ENCODE data around the gene ADAMTS17. TPM values are rescaled to one million over a fixed set of nuclear protein-coding genes. Genes with fewer than 3 reads are reported as not detected.
A peak's percentile ranks its signal among the peaks of the same experiment; 100 is the strongest.
"Not testable (repeated sequence)": the region's sequence is repeated elsewhere in the genome, so short reads cannot be mapped to it uniquely, and the experiment has no call there.

The ADAMTS17 gene
- total RNA-seq, 1 experiment from 2014 or later: 0.15 TPM

DNA sequence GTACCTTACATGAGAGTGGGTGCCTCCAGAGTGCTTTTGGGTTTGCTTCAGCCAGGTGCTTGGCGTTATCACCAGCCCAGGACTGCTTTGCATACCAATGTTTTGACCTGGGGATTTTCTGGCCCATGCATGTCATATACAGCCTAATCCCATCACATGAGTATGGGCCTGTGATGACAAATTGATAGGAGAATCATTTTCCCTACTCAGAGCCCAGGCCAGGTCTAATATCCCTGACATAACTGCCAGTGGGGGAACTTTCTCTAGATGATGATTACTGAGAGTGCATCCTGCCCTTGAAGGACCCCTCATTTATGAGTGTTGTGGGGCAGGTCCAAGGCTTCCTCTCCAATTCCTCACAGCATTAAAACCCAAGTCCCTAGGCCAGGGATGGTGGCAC, 411.1 kb downstream of the ADAMTS17 start:
- no peak for TF ChIP-seq EZH2 (IDR thresholded peaks at IDR 0.05; ENCODE audit: borderline replicate concordance, low read depth, low read length, poor library complexity, severe bottlenecking)
- TF ChIP-seq, protein P1, sequence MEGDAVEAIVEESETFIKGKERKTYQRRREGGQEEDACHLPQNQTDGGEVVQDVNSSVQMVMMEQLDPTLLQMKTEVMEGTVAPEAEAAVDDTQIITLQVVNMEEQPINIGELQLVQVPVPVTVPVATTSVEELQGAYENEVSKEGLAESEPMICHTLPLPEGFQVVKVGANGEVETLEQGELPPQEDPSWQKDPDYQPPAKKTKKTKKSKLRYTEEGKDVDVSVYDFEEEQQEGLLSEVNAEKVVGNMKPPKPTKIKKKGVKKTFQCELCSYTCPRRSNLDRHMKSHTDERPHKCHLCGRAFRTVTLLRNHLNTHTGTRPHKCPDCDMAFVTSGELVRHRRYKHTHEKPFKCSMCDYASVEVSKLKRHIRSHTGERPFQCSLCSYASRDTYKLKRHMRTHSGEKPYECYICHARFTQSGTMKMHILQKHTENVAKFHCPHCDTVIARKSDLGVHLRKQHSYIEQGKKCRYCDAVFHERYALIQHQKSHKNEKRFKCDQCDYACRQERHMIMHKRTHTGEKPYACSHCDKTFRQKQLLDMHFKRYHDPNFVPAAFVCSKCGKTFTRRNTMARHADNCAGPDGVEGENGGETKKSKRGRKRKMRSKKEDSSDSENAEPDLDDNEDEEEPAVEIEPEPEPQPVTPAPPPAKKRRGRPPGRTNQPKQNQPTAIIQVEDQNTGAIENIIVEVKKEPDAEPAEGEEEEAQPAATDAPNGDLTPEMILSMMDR (conservative IDR thresholded peaks at IDR 0.05; ENCODE audit: low read depth, low read length): no peak
- CTCF ChIA-PET: no interaction called here
- no peak overlapping the region for H3K27ac ChIP-seq (ENCODE audit: low read depth, low read length, poor library complexity, severe bottlenecking)
- H3K4me3 ChIP-seq (ENCODE audit: low read depth, low read length, poor library complexity, severe bottlenecking): no peak overlapping the region
- BruUV-seq (replicated peaks): no TSS peak
- intact Hi-C loops (cut with micrococcal nuclease; ENCODE audit: unreplicated experiment): loop anchor here (5.0 kb wide), 1 partner anchor 407 kb away; no protein-coding TSS in a partner anchor
- H3K9me3 ChIP-seq (ENCODE audit: low read depth, low read length, poor library complexity, severe bottlenecking): no peaks in the 10 kb centered on the region
- no peaks in the 10 kb centered on the region for H3K4me1 ChIP-seq (ENCODE audit: insufficient read depth, low read length, poor library complexity, severe bottlenecking)
- POLR2A ChIA-PET (ENCODE audit: low non-redundant PET): no interaction called here
- no peaks in the 10 kb centered on the region for H3K36me3 ChIP-seq (ENCODE audit: insufficient read depth, low read length, poor library complexity, severe bottlenecking)
- DNase-seq (ENCODE audit: low spot score): no peak
- H3K27me3 ChIP-seq (replicated peaks; ENCODE audit: insufficient read depth, low read depth, low read length, poor library complexity): peaks cover 3% of the 10 kb centered on the region

DNA sequence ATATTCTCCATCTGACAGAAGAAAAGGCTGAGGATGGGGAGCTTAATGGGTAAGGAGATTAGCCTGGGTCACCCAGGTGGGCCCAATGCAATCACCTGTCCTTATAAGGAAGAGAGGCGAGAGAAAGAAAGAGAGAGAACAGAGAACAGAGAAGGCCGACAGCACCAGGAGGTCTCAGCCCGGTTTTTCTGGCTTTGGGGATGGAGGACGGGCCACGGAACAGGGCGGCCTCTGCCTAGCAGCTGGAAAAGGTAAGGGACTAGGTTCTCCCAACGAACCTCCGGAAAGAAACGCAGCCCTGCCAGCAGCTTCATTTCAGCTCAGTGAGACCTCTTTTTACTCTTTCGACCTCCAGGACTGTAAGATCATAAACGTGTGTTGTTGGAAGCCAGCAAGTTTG, 412.5 kb downstream of the ADAMTS17 start:
- H3K9me3 ChIP-seq (ENCODE audit: low read depth, low read length, poor library complexity, severe bottlenecking): no peaks in the 10 kb centered on the region
- H3K27me3 ChIP-seq (replicated peaks; ENCODE audit: insufficient read depth, low read depth, low read length, poor library complexity): peaks cover 3% of the 10 kb centered on the region
- TF ChIP-seq, protein P1 (conservative IDR thresholded peaks at IDR 0.05; ENCODE audit: low read depth, low read length): no peak
- no peak for TF ChIP-seq EZH2 (IDR thresholded peaks at IDR 0.05; ENCODE audit: borderline replicate concordance, low read depth, low read length, poor library complexity, severe bottlenecking)
- intact Hi-C loops (cut with micrococcal nuclease; ENCODE audit: unreplicated experiment): no loop called here
- no TSS peak for BruUV-seq (replicated peaks)
- H3K27ac ChIP-seq (ENCODE audit: low read depth, low read length, poor library complexity, severe bottlenecking): no peak overlapping the region
- no peak for DNase-seq (ENCODE audit: low spot score)
- no peaks in the 10 kb centered on the region for H3K4me1 ChIP-seq (ENCODE audit: insufficient read depth, low read length, poor library complexity, severe bottlenecking)
- ChIA-PET CTCF (interaction anchor here (0.6 kb wide), 1 partner anchor 54 kb away, joined by 3 read pairs; no protein-coding TSS in a partner anchor), POLR2A (ENCODE audit: low non-redundant PET) (no interaction called here)
- H3K4me3 ChIP-seq (ENCODE audit: low read depth, low read length, poor library complexity, severe bottlenecking): peak overlapping the region; percentile 47
- no peaks in the 10 kb centered on the region for H3K36me3 ChIP-seq (ENCODE audit: insufficient read depth, low read length, poor library complexity, severe bottlenecking)

DNA sequence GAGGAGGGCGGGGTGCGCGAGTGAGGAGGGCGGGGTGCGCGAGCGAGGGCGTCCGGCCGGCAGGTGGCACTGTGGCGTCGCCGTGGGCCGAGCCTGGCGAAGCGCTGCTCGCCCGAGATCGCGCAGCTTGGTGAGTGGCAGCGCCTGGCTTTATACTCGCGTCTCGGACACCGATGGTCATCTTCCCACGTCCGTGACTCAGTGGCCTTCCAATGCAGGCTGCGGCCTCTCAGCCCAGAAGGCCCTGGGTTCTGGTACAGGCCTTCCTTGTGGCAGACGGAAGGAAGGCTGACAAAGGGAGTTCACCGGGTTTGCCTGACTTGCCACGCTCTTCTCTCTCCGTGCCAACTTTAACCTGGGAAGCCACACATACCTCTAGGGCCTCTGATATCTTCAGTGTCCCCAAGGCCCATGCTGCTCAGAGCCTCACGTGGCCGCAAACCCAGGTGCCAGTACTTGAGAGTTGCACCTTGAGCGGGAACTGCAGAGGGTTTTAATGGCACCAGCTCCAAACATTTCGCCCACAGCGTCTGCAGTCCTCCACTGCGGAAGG, 413.3 kb downstream of the ADAMTS17 start:
- no TSS peak for BruUV-seq (replicated peaks)
- intact Hi-C loops (cut with micrococcal nuclease; ENCODE audit: unreplicated experiment): no loop called here
- Histone ChIP-seq H3K9me3 (ENCODE audit: low read depth, low read length, poor library complexity, severe bottlenecking) (no peaks in the 10 kb centered on the region), H3K27ac (ENCODE audit: low read depth, low read length, poor library complexity, severe bottlenecking) (peak overlapping the region; percentile 26), H3K4me3 (ENCODE audit: low read depth, low read length, poor library complexity, severe bottlenecking) (peak overlapping the region; percentile 47), H3K4me1 (ENCODE audit: insufficient read depth, low read length, poor library complexity, severe bottlenecking) (no peaks in the 10 kb centered on the region), H3K36me3 (ENCODE audit: insufficient read depth, low read length, poor library complexity, severe bottlenecking) (no peaks in the 10 kb centered on the region), H3K27me3 (replicated peaks; ENCODE audit: insufficient read depth, low read depth, low read length, poor library complexity) (peaks cover 3% of the 10 kb centered on the region)
- ChIA-PET POLR2A (ENCODE audit: low non-redundant PET) (no interaction called here), CTCF (interaction anchor here (0.6 to 1.0 kb wide), 2 partner anchors 55 to 410 kb away, joined by 3 to 5 read pairs; no protein-coding TSS in a partner anchor)
- peak; percentile 65 for DNase-seq (ENCODE audit: low spot score)
- TF ChIP-seq, protein P1 (conservative IDR thresholded peaks at IDR 0.05; ENCODE audit: low read depth, low read length): peak; percentile 53
- TF ChIP-seq EZH2 (IDR thresholded peaks at IDR 0.05; ENCODE audit: borderline replicate concordance, low read depth, low read length, poor library complexity, severe bottlenecking): no peak

DNA sequence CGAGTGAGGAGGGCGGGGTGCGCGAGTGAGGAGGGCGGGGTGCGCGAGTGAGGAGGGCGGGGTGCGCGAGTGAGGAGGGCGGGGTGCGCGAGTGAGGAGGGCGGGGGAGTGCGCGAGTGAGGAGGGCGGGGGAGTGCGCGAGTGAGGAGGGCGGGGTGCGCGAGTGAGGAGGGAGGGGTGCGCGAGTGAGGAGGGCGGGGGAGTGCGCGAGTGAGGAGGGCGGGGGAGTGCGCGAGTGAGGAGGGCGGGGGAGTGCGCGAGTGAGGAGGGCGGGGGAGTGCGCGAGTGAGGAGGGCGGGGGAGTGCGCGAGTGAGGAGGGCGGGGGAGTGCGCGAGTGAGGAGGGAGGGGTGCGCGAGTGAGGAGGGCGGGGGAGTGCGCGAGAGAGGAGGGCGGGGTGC, 415.2 kb downstream of the ADAMTS17 start:
- H3K36me3 ChIP-seq (ENCODE audit: insufficient read depth, low read length, poor library complexity, severe bottlenecking); POLR2A ChIA-PET (ENCODE audit: low non-redundant PET); H3K27ac ChIP-seq (ENCODE audit: low read depth, low read length, poor library complexity, severe bottlenecking); intact Hi-C loops (cut with micrococcal nuclease; ENCODE audit: unreplicated experiment); BruUV-seq (replicated peaks); H3K4me1 ChIP-seq (ENCODE audit: insufficient read depth, low read length, poor library complexity, severe bottlenecking); H3K9me3 ChIP-seq (ENCODE audit: low read depth, low read length, poor library complexity, severe bottlenecking); DNase-seq (ENCODE audit: low spot score); CTCF ChIA-PET; H3K27me3 ChIP-seq (replicated peaks; ENCODE audit: insufficient read depth, low read depth, low read length, poor library complexity): not testable (repeated sequence)
- peak overlapping the region; percentile 42 for H3K4me3 ChIP-seq (ENCODE audit: low read depth, low read length, poor library complexity, severe bottlenecking)
